Suppressor macrophage treated with lipopolysaccharide for 1 hour (primary cell): ENCODE measurements around the gene TNNT2.

Experiments
- DNase-seq, 3 donors: peaks; one replicate each; pipeline ENCODE4 v3.0.0-alpha.2; 2020 to 2022

TNNT2 gene

GRCh38 chr1:201376107-201376463, 1.4 kb downstream of the TNNT2 start:
- no peak for DNase-seq

DNA sequence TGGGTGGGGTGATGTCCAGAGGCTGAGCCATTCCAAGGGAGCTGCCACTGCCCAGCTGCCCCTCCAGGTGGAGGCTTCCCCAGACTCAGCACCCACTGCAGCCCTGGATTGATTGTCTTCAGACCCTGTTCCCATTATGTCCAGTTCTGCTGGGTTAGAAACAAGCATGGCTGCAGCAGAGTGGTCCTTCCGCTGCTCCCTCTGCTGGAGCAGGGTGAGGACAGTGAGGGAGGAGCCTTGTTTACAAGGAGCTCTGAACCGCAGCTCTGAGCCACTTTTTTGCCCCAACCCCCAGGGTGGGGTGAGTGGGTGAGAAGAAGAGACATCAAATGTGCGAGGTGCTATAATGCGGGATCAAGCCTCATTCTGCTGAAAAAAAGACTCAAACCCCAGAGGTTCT, 2.3 kb downstream of the TNNT2 start:
- DNase-seq: no peak

GRCh38 chr1:201374364-201374763, 3.1 kb downstream of the TNNT2 start:
- no peak for DNase-seq

GRCh38 chr1:201371792-201372191, 5.7 kb downstream of the TNNT2 start:
- no peak for DNase-seq

- DNase-seq: no peak
Measured at GRCh38 chr1:201371276-201371675, 6.2 kb downstream of the TNNT2 start.

DNA sequence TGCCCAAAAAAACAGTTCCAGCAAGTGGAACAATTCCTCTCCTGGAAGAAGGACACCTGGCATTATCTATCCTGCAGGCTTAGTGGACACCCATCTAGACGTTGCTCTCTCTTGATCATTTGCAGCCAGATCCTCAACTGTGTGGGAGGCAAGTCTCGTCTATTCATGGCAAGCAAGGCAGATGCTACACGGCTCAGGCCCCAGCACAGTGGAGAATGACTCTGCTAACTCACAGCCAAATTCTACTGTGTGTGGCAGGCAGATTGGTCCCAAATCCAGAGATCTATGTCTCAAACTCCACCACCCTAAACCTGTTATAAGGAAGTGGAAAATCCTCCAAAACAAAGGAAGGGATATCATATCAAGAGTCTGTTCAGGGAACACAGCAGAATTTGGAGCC, 7.0 kb downstream of the TNNT2 start:
- no peak for DNase-seq

GRCh38 chr1:201369209-201369608, 8.3 kb downstream of the TNNT2 start:
- DNase-seq: no peak

- DNase-seq: no peak
Measured at GRCh38 chr1:201366696-201367095, 10.8 kb downstream of the TNNT2 start.

GRCh38 chr1:201365251-201365650, 12.2 kb downstream of the TNNT2 start:
- no peak for DNase-seq

DNA sequence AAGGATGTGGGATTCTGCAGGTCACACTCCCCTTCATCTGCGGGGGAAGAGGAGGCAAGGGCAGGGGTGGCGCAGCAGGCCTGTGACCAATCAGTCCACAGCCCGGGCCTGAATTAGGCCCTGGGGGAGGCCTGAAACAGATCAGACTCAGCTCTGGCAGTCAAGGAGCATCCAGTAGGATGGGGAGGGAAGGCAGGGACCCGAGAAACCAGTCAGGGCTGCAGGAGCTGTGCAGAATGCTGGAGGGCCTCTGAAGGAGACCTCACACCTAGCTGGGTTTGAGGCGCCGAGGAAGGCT, 12.7 kb downstream of the TNNT2 start:
- no peak for DNase-seq

- DNase-seq: no peak
Measured at GRCh38 chr1:201363467-201363866, 14.0 kb downstream of the TNNT2 start.

DNA sequence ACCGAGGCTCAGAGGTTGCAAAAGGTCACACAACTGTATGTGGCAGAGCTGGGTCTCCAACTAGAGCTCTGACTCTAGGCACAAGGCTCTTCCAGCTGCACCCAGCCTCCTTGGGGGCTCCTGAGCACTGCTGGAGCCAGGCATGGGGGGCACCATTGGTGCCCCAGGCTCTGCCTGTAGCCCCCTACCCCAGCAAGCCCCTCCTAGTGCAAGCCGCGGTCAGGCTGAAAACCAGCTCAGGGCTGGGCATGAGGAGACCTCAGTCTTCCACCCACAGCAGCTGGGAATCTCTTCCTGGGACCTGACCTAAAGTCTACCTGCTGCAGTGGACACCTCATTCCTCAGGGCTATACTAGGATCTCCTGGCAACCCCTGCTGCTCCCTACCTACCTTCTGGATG, 14.6 kb downstream of the TNNT2 start:
- no peak for DNase-seq

DNA sequence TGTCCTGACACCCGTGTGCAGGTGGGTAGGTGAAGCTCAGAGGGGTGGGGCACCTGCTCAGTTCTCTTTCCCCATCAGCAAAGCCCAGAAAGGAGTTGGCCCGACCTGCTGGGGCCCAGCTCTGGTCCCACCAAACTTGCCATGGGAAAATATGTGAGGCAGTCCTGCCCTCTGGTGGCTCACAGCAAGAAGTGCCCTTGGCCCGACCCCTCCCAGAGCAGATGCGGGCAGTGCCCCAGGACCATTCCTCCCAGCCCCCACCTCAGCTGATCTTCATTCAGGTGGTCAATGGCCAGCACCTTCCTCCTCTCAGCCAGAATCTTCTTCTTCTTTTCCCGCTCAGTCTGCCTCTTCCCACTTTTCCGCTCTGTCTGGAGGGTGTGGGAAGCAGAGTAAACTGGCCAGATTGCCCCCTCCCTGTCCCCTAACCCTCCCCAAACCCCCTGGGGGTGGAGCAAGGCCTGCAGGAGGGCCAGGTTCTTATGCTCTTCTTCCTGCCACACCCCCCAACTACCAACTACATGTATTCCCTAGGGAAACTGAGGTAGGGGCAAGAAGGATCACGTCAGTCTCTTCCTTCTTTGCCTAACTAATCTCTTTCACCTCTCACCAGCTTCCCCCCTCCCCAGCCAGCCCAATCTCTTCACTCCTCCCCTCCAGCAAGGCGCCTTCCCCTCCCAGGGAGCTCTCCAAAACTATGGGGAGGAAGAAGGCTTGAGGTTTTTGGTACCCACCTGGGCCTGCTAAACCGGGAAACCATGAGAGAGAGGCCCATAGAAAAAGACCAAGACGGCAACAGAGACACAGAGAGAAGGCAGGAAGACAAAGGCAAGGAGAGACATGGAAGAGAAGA, 15.6 kb downstream of the TNNT2 start:
- peak; percentile 35 to 50 (median 46) for DNase-seq

GRCh38 chr1:201360901-201361651, 16.4 kb downstream of the TNNT2 start:
- DNase-seq: no peak

DNA sequence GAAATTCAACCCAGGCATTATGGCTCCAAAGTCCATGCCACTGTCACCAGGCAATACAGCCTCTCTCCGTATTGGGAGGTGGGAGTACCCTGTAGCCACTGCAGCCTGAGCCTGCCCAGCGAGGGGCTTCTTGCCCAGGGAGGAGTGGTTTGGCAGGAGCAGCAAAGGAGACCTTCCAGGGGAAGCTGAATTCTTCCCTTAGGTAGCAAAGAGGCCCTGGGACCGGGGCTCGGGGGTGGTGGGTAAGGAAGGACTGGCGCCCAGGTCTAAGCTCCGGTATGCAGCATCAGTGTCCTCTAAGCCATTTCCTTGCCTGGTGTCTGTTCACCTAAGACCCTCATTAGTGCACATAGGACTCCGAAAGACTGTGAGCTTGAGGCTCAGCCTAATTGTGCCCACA, 17.0 kb downstream of the TNNT2 start:
- no peak for DNase-seq

DNA sequence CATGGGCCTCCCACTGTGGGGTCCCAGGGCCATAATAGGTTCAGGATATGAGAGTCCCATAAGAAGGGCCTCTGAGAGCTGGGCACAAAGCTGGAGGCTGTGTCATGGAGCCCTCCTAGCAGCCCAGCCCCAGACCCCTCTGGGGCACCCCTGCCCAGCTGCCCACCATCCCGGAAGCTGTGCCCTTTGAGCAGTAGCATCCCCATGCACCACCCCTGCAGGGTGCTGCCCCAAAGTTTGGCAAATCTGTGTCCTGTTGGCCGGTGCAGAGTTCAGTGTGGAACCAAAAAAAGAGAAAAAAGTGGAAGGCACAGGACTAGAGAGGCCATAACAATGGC, 17.6 kb downstream of the TNNT2 start:
- no peak for DNase-seq

DNA sequence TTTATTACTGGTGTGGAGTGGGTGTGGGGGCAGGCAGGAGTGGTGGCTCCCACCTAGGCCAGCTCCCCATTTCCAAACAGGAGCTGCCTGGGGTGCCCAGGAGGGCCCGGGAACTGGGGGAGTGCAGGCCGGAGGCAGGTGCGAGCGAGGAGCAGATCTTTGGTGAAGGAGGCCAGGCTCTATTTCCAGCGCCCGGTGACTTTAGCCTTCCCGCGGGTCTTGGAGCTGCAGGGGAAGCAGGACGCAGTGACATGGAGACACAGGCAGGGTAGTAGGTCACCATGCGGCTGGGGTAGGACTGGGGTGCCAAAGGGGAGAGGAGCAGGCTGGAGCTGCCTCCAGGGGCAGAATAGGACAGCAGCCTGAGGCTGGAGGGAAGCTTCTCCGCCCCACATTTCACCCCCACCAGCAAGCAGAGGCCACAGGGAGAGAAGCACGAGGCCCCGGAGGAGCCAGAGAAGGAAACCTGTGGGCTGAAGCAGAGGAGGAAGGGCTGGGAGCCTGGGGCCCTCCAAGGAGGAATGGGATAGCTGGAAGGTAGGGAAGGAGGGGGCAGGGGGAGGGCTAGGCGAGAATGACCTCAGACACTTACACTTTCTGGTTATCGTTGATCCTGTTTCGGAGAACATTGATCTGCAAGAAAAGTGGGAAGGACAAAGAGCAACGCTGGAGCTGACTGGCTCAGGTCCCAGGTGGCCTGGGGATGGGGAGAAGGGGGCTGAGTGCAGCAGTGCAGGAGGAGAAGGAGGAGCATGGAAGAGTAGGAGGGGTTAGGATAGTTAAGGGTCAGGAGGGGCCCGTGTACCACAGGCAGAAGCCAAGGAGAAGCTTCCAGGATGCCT, 18.2 kb downstream of the TNNT2 start:
- no peak for DNase-seq

GRCh38 chr1:201358596-201358995, 18.9 kb downstream of the TNNT2 start:
- DNase-seq: no peak

DNA sequence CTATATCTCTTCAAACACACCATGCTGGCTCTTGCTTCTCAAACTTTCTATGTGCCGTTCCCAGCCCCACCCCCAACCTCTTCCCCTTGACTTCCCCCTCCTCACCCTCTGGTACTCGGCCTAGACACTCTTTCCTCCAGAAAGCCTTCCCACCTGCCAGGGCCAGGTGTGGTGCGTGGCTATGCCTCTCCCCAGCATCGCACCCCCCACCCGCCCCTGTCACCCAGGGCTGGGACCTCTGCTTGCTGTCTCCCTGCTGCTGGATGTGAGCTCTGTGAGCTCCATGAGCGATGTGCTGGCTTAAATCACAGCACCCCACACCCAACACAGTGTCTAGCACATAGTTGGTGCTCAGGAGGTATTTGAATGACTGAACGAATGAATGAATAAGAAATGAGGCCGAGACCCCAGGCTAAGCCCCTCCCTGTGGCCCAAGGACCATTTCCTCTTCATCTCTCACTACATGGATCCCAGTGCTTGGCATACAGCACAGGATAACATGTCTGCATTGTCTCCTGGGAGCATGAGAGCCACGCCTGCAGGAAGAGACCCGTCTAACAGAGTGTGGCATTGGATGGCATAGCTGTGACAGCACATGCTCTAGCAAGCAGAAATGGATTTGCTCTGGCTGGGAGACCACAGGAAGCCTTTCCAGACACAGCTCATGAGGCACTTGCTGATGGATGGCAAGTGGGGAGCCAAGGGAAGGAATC, 19.7 kb downstream of the TNNT2 start:
- no peak for DNase-seq

GRCh38 chr1:201357211-201357610, 20.3 kb downstream of the TNNT2 start:
- DNase-seq: no peak

DNA sequence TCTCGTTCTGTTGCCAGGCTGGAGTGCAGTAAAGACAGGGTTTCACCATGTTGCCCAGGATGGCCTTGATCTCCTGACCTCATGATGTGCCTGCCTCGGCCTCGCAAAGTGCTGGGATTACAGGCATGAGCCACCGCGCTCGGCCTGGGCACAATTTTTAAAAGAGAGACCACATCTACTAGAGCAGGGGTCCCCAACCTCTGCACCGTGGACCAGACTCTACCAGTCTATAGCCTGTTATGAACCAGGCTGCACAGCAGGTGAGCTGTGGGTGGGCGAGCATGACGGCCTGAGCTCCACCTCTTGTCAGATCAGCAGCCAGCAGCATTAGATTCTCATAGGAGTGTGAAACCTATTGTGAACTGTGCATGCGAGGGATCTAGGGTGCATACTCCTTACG, 20.8 kb downstream of the TNNT2 start:
- no peak for DNase-seq

DNA sequence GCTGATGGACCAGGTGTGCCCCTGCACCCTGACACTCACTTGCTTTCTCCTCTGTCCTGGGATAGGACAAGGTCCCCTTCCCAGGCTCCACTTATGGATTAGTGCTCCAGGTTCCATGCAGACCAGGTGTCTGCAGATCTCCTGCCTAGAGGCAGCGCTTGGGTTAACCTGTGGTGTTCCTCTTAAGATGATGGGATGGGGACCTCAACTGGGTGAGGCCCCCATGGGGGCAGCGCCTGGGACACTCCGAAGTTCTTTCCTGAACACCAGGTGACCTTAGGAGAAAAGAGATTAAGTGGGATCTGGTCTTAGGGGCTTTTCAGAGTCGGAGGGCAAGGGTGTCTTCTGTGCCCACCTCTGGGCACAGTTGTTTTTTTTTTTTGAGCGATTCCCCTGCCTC, 21.2 kb downstream of the TNNT2 start:
- no peak for DNase-seq

GRCh38 chr1:201355471-201355870, 22.0 kb downstream of the TNNT2 start:
- no peak for DNase-seq
